DOHH2 (cell line): ENCODE measurements around the gene RAD23A.

Source experiments
- H3F3A ChIP-seq: fragments of 200-600 bp; sonication (generic), shearing (Covaris generic); 2 replicates; pipeline ENCODE4 v1.6.0; 2016; ENCODE audit warnings: antibody characterized with exemption, mild to moderate bottlenecking; ENCODE audit not compliant: control insufficient read depth, insufficient read depth
- H3K27ac ChIP-seq: fragments of 200-600 bp; sonication (generic); 2 replicates; pipeline ENCODE4 v1.5.1; 2014; ENCODE audit warnings: low read depth, mild to moderate bottlenecking, low read length, moderate library complexity
- H3K27me3 ChIP-seq: fragments of 200-600 bp; sonication (generic); 2 replicates; pipeline ENCODE4 v1.6.1; 2014; ENCODE audit warnings: mild to moderate bottlenecking, low read length, mixed read lengths; ENCODE audit not compliant: control insufficient read depth
- H3K36me3 ChIP-seq: fragments of 200-600 bp; sonication (generic); 2 replicates; pipeline ENCODE4 v1.6.1; 2014; ENCODE audit warnings: mild to moderate bottlenecking, low read length, moderate library complexity, mixed read lengths; ENCODE audit not compliant: control insufficient read depth
- H3K4me1 ChIP-seq: fragments of 200-600 bp; sonication (generic); 2 replicates; pipeline ENCODE4 v1.6.1; 2014; ENCODE audit warnings: mild to moderate bottlenecking, low read length, mixed read lengths; ENCODE audit not compliant: control insufficient read depth
- H3K4me2 ChIP-seq: fragments of 200-600 bp; sonication (generic); 2 replicates; pipeline ENCODE4 v1.6.0; 2014; ENCODE audit warnings: mild to moderate bottlenecking, low read length, moderate library complexity
- H3K4me3 ChIP-seq: fragments of 200-600 bp; sonication (generic); 2 replicates; pipeline ENCODE4 v1.5.1; 2014; ENCODE audit warnings: mild to moderate bottlenecking, low read length, mixed read lengths
- H3K79me2 ChIP-seq: fragments of 200-600 bp; sonication (generic); 2 replicates; pipeline ENCODE4 v1.6.1; 2014; ENCODE audit warnings: mild to moderate bottlenecking, low read length, mixed read lengths; ENCODE audit not compliant: control insufficient read depth
- H3K9me2 ChIP-seq: fragments of 200-600 bp; sonication (generic); replicated peaks from 2 replicates; pipeline ENCODE4 v1.6.1; 2014; ENCODE audit warnings: mild to moderate bottlenecking, low read length, mixed read lengths; ENCODE audit not compliant: control insufficient read depth
- H3K9me3 ChIP-seq: fragments of 200-600 bp; sonication (generic); 2 replicates; pipeline ENCODE4 v1.6.1; 2014; ENCODE audit warnings: antibody characterized with exemption, low read length, mixed read lengths; ENCODE audit not compliant: control insufficient read depth, insufficient read depth
- H4K20me1 ChIP-seq: fragments of 200-600 bp; sonication (generic); 2 replicates; pipeline ENCODE4 v1.6.0; 2014; ENCODE audit warnings: low read depth, mild to moderate bottlenecking, antibody characterized with exemption, low read length, moderate library complexity; ENCODE audit not compliant: control insufficient read depth, insufficient read depth
- EZH2phosphoT487 ChIP-seq: fragments of 200-600 bp; sonication (generic); IDR thresholded peaks from 2 replicates; pipeline ENCODE4 v1.6.1; 2017; ENCODE audit warnings: borderline replicate concordance, mild to moderate bottlenecking, antibody characterized with exemption, low read length, moderate library complexity, mixed read lengths
- TF ChIP-seq, protein P1 (sequence below): fragments of 200-600 bp; sonication (generic); IDR thresholded peaks from one replicate; pipeline ENCODE4 v1.5.1; 2014; ENCODE audit warnings: antibody characterized with exemption, mild to moderate bottlenecking, low read depth, low read length; ENCODE audit not compliant: poor library complexity, severe bottlenecking

Gene RAD23A

GRCh38 chr19:12984143-12984627 is 38.5 kb downstream of the RAD23A start:
- H3K9me3 ChIP-seq: peaks cover under 1% of the 10 kb centered on the region; the same call in 1 of the 2 replicates
- peaks cover 24% of the 10 kb centered on the region for H3K27me3 ChIP-seq
- TF ChIP-seq, protein P1, sequence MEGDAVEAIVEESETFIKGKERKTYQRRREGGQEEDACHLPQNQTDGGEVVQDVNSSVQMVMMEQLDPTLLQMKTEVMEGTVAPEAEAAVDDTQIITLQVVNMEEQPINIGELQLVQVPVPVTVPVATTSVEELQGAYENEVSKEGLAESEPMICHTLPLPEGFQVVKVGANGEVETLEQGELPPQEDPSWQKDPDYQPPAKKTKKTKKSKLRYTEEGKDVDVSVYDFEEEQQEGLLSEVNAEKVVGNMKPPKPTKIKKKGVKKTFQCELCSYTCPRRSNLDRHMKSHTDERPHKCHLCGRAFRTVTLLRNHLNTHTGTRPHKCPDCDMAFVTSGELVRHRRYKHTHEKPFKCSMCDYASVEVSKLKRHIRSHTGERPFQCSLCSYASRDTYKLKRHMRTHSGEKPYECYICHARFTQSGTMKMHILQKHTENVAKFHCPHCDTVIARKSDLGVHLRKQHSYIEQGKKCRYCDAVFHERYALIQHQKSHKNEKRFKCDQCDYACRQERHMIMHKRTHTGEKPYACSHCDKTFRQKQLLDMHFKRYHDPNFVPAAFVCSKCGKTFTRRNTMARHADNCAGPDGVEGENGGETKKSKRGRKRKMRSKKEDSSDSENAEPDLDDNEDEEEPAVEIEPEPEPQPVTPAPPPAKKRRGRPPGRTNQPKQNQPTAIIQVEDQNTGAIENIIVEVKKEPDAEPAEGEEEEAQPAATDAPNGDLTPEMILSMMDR: no peak
- TF ChIP-seq EZH2phosphoT487: no peak
- H3K36me3 ChIP-seq: no peaks in the 10 kb centered on the region
- no peaks in the 10 kb centered on the region for H3F3A ChIP-seq
- no peak overlapping the region for H3K4me2 ChIP-seq
- no peaks in the 10 kb centered on the region for H3K9me2 ChIP-seq
- H3K4me3 ChIP-seq: no peak overlapping the region
- H3K79me2 ChIP-seq: no peaks in the 10 kb centered on the region
- H3K27ac ChIP-seq: no peak overlapping the region
- H3K4me1 ChIP-seq: peaks cover 4% of the 10 kb centered on the region
- H4K20me1 ChIP-seq: no peaks in the 10 kb centered on the region

- Histone ChIP-seq H3K4me3 (no peak overlapping the region), H3K27ac (no peak overlapping the region), H3K36me3 (no peaks in the 10 kb centered on the region), H3K9me2 (no peaks in the 10 kb centered on the region), H4K20me1 (no peaks in the 10 kb centered on the region), H3K4me2 (no peak overlapping the region), H3K4me1 (peaks cover 4% of the 10 kb centered on the region), H3K27me3 (peaks cover 24% of the 10 kb centered on the region), H3K79me2 (no peaks in the 10 kb centered on the region), H3K9me3 (peaks cover 2% of the 10 kb centered on the region; the same call in 1 of the 2 replicates), H3F3A (no peaks in the 10 kb centered on the region)
- TF ChIP-seq EZH2phosphoT487: no peak
- TF ChIP-seq, protein P1: no peak
These were observed 39.0 kb downstream of the RAD23A start for GRCh38 chr19:12984683-12985048.

DNA sequence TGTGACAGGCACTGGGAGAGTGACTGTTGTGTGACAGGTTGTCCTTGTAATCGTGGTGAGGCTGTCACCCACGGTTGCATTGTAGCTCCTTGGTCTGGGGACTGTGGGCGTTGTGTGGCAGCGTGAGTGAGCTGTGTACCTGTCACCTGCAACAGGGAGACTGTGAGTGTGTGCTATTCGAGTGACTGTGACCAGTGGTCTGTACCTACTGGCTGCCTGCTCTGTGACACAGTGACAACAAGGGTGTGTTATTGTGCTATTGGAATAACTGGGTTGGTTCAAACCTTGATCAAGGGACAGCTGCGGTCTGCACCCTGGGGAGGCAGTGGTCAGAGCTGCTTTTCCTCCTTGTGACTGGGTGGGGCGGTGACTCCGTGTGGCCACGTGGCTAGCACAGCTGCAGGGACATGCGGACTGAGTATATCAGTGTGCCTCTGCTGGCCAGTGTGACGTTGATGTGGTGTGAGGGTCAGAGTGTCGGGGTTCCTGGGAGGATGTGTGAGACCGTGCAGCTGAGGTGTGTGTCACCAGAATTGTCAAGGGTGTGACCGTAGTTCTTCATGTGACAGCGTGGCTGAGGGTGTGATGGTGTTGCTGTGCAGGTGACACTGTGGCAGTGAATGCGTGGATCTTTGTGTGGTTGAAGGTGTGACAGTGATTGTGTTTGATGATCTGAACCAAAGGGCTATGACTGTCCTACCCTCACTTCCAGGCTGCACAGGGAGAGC is 39.6 kb downstream of the RAD23A start:
- Histone ChIP-seq H3K79me2 (no peaks in the 10 kb centered on the region), H3K27ac (no peak overlapping the region), H3K4me2 (no peak overlapping the region), H4K20me1 (no peaks in the 10 kb centered on the region), H3K9me2 (no peaks in the 10 kb centered on the region), H3K4me3 (no peak overlapping the region), H3K4me1 (peaks cover 4% of the 10 kb centered on the region), H3F3A (no peaks in the 10 kb centered on the region), H3K36me3 (no peaks in the 10 kb centered on the region), H3K27me3 (peaks cover 24% of the 10 kb centered on the region), H3K9me3 (peaks cover 2% of the 10 kb centered on the region; the same call in 1 of the 2 replicates)
- TF ChIP-seq EZH2phosphoT487: no peak
- TF ChIP-seq, protein P1: no peak
